Pulmonary artery endothelial cell (primary cell): Measurements from ENCODE around the gene ANKRD24. TPM values are rescaled to one million over a fixed set of nuclear protein-coding genes. Genes with fewer than 3 reads are reported as not detected.
"Not testable (repeated sequence)": the region's sequence is repeated elsewhere in the genome, so short reads cannot be mapped to it uniquely, and the experiment has no call there.

ENCODE experiments used
- DNase-seq: peaks from one replicate; pipeline ENCODE4 v3.0.0-alpha.2; 2011; ENCODE audit warnings: low read depth, low spot score
- total RNA-seq: library from RNA; depleted of rRNA; stranded (reverse); fragments of >200 nt; gene quantifications from 2 replicates; pipeline ENCODE4 v1.2.3, GENCODE V29; 2014

ANKRD24 gene
- total RNA-seq, 1 donor from 2014 or later: 0.07 TPM

DNA sequence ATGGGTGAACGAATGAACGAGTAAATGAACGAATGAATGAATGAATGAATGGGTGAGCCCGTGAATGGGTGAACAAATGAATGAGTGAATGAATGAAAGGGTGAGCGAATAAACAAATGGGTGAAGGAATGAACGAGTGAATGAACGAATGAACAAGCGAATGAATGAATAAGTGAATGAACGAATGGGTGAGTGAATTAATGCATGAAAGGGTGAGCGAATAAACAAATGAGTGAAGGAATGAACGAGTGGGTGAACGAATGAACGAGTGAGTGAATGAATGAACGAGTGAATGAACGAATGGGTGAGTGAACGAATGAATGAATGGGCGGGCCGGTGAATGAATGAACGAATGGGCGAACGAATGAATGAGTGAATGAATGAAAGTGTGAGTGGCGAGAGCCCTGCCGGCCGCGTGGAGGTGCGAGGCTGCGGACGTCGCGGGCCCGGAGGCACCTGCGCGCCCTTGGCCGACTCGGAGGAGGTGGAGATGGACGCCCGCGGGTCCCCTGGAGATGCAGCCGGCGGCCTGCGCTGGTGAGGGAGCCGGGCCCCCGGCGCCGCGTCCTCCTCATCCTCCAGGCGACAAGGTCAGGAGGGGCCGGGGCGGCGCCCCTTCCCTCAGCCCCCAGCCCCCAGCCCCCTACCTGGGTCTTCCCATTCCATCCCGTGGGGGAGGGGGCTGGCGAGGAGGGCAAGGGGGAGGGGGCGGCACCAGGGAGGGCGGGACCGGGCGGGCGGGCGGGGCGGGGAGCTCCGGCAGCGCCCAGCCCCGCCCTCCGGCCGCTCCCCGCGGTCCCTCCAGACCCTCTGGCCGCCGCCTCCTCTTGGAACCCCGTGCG lies 15.4 kb downstream of the ANKRD24 start:
- no peak for DNase-seq

DNA sequence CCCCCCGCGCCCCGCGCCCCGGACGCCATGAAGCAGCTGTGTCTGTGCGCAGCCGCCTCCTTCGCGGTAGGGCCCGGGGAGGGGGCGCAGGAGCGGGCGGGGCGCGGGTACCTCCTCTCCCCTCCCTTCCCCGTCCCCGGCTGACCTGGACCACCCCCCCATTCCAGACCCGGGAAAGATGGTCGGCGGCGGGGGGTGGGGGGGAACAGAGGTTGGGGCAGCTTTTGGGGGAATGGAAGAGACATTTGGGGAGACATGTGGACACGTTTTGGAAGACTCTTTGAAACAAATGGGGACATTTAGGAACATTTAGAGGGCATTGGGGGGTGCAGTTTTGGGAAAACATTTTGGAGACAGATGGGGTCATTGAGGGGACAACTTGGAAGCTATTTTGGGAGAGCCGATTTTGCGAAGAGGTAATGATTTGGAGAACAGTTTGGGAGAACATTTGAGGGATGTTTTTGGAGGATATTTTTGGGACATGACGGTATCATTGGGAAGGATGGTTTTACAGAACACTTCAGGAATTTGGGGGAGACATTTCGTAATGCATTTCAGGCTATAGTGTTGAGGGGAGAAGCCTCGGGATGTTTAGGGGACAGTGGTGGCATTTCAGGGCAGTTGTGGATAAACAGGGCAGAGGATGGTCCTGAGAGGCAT lies 16.1 kb downstream of the ANKRD24 start:
- no peak for DNase-seq

DNA sequence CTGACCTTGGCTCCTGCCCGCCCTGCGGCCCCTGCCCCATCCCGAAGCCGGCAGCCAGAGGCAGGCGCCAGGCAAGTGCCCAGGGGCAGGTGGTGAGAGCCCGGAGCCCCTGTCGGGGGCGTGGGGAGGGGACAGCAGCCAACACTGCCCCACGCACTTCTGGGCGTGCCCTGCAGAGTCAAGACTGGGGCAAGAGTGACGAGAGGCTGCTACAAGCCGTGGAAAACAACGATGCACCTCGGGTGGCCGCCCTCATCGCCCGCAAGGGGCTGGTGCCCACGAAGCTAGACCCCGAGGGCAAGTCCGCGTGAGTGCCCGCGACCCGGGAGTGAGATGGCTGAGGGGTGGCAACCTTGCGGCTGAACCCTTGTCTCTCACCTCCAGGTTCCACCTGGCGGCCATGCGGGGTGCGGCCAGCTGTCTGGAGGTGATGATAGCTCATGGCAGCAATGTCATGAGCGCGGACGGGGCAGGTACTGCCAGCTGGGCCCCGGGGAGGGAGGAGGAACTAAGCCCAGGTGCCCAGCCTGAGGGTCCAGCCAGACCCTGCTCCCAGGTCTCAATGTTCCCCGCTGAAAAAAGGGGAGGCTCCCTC lies 17.3 kb downstream of the ANKRD24 start:
- DNase-seq: no peak

DNA sequence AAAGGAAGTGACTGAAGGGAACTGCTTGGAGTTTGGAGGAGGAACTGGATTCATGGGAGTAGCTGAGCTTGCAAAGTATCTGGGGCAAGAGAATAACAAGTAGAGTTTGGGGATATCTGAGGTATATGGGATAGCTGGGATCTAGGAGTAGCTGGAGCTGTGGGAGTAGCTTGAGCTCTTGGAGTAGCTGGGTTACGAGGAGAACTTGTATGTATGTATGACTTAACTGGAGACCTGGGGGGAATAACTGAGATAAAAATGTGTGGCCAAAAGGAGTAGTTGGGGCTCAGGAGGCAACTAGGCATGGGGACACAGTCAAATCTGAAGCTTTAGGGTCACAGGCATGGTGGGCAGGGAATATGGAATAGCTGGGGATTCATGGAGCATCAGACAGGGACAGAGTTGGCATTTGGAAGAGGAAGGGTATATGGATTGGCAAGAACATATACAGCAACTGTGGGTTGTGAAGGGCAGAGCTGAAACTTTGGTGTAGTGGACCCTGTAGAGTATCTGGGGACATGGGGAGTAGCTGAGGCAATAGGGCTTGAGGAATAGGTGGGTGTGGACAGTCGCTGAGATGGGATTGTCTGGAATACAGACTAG lies 18.6 kb downstream of the ANKRD24 start:
- DNase-seq: no peak

DNA sequence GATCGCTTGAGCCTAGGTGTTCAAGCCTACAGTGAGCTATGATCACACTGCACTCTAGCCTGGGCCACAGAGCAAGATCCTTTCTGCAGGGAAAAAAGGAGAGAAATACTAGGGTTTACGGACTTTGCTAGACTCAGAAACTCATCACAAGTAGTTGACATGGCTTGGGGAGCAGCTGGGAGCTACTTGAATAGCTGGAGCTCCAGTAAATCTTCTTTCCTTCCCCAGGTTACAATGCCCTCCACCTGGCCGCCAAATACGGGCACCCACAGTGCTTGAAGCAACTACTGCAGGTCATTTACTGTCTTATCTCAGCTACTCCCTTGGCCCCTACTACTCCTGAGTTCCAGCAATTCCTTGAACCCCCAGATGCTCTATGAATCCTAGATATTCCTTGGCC lies 19.3 kb downstream of the ANKRD24 start:
- DNase-seq: no peak

DNA sequence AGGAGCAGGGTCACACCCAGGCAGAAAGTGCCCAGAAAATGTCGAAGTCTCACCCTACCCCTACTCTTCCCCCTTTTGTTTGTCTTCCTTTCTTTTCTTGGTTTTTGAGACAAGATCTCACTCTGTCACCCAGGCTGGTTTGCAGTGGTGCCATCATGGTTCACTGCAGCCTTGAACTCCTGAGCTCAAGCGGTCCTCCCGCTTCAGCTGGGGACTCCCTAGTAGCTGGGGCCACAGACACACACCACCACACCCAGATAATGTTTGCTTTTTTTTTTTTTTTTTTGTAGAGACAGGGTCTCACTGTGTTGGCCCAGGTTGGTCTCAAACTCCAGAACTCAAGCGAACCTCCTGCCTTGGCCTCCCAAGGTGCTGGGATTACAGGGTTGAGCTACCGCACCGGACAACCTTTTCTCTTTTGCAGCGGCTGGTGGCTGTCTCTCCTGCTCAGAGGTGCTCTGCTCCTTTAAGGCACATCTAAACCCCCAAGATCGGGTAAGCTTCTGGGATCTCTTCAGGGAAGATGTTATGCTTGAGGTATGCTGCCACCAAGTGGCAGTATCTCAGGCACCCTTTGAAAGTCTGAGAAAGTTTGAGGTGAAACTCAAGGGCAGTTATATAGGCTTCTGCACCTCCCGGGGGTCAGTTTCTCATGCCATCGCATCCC lies 24.5 kb downstream of the ANKRD24 start:
- no peak for DNase-seq

DNA sequence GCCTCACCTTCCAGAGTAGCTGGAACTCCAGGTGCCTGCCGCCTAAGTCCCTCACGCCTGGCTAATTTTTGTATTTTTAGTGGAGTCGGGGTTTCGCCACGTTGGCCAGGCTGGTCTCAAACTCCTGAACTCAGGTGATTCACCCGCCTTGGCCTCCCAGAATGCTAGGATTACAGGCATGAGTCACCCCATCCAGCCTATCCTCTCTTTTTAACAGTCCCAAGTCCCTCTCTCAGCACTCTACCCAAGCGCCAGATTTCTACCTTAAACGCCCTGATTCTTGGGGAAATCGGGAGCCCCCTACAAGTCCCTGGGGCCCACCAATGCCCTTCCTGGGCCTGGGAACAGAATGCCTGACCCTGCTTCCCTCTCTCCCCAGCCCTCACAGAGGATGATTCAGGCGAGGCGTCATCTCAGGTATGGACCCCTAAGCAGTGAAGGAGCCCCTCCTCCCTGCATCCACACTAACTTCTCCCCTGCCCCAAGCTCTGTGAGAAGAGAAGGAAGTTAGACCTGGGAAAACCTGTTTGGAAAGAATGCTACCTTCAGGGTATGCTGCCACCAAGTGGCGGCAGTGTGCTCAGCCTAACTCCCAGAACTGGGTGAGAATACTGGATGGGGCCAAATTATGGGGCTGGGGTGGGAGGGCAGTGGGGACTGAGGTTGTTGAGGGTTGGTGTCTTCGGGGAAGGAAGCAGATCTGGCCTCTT lies 26.1 kb downstream of the ANKRD24 start:
- no peak for DNase-seq

DNA sequence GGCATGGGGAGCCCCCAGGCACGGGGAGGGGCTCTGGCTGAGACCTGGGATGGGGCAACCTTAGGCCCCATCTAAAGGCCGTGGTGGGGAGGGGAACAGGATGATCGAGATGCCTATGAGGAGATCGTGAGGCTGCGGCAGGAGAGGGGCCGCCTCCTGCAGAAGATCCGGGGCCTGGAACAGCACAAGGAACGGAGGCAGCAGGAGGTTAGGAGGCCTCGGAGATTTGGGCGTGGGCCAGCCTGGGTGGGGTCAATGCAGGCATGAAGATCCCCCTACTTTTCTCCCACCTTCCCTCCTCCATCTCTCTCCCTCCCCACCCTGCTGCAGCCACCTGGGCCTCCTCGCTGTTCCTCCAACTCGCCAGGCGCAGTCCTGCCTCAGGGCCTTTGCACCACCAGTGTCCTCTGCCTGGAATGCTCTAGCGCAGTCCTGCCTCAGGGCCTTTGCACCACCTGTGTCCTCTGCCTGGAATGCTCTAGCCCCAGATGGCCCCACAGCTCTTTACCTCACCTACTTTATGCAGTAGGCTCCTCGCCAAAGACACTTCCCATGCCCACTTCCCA lies 27.8 kb downstream of the ANKRD24 start:
- no peak for DNase-seq

DNA sequence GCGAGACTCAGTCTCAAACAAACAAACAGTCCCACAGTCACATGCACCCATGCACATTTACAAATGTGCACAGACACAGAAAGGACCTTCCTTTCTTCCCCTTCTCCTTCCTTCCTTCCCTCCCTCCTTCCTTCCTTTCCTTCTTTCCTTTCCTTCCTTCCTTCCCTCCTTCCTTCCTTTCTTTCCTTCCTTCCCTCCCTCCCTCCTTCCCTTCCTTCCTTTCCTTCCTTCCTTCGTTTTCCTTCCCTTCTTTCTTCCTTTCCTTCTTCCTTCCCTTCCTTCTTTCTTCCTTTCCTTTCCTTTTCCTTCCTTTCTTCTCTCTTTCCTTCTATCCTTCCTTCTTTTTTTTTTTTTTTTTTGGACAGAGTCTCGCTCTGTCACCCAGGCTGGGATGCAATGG lies 30.6 kb downstream of the ANKRD24 start:
- no peak for DNase-seq

DNA sequence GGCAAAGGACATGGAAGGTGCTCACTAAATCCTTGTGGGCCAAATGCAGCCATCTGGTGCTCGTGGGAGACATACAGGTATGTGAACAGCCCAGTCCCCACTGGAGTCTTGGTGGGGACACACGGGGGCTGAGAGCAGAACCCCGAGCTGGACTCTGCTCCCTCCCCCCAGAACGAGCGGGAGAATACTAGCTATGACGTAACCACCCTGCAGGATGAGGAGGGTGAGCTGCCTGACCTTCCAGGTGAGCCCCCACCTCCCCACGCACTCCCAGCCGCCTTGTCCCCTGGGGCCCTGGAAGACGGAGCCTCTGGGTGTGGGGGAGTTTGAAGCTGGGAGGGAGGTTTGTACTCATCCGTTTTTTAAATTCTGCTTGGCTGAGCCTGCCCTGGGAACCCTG lies 33.3 kb downstream of the ANKRD24 start:
- DNase-seq: no peak

DNA sequence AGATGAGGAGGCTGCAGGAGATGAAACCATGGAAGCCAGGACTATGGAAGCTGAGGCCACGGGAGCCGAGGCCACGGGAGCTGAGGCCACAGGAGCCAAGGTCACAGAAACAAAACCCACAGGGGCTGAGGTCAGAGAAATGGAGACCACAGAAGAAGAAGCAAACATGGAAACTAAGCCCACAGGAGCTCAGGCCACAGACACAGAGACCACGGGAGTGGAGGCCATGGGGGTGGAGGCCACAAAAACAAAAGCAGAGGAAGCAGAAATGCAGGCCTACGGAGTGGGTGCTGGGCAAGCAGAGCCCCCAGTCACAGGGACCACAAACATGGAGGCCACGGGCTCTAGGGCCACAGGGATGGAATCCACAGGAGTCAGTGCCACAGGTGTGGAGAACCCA lies 34.4 kb downstream of the ANKRD24 start:
- no peak for DNase-seq

DNA sequence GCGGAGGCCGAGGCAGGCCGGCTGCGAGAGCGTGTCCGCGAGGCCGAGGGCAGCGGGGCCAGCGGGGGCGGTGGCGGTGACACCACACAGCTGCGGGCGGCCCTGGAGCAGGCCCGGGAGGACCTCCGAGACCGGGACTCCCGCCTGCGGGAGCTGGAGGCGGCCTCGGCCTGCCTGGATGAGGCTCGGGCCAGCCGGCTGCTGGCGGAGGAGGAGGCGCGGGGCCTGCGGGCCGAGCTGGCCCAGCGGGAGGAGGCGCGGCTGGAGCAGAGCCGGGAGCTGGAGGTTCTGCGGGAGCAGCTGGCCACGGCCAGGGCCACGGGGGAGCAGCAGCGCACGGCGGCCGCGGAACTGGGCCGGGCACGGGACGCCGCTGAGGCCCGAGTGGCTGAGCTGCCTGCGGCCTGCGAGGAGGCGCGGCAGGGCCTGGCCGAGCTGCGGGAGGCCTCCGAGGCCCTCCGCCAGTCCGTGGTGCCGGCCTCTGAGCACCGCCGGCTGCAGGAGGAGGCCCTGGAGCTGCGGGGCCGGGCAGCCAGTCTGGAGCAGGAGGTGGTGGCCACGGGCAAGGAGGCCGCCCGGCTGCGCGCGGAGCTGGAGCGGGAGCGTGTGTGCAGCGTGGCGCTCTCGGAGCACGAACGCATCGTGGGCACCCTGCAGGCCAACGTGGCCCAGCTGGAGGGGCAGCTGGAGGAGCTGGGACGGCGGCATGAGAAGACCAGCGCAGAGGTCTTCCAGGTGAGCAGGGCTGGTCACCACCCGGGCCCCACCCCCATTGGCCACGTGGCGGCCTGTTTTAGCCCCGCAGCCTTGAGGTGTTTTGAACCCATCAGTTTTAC lies 35.2 kb downstream of the ANKRD24 start:
- no peak for DNase-seq

DNA sequence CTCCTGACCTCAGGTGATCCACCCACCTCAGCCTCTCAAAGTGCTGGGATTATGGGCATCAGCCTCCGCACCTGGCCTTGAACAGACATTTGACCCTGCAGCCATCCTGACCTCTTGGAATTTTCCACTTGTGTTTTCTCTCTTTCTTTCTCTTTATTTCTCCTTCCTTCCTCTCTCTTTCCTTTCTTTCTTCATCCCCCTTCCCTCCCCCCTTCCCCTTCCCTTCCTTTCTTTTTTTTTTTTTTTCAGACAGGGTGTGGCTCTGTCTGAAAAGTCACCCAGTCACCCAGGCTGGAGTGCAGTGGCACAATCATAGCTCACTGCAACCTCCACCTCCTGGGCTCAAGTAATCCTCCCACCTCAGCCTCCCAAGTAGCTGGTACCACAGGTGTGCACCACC lies 36.0 kb downstream of the ANKRD24 start:
- DNase-seq: not testable (repeated sequence)

DNA sequence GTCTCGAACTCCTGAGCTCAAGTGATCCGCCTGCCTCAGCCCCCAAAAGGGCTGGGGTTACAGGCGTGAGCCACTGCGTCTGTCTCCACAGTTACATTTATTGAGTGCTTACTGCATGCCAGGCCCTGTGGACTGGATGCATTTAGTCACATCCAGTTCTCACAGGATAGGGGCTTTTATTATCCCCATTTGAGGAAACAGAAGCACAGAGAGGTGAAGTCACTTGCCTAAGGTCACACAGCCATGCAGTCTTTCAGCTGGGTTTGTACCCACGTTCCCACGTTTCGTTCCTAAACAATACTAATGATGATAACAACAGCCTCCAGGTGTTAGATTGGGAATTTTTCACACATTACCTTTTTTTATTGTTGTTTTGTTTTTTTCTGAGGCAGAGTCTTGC lies 37.7 kb downstream of the ANKRD24 start:
- no peak for DNase-seq

DNA sequence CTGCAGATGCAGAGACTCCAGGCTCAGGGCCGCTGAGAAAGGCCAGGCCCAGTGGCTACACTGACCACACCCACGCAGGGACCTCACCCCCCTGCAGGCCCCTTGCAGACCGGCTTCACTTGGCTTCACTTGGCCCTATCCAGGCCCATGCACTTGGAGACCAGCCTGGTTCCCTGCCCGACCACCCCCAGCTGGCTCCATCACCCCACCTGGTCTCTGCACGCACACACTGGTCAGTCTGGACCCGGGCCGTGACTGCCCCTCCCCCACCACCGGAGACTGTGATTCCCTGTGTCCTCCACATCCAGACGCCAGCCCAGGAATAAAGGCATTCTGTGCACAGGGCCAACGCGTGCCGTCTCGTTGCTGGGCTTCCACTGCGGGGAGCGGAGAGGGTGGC lies 42.0 kb downstream of the ANKRD24 start:
- no peak for DNase-seq

DNA sequence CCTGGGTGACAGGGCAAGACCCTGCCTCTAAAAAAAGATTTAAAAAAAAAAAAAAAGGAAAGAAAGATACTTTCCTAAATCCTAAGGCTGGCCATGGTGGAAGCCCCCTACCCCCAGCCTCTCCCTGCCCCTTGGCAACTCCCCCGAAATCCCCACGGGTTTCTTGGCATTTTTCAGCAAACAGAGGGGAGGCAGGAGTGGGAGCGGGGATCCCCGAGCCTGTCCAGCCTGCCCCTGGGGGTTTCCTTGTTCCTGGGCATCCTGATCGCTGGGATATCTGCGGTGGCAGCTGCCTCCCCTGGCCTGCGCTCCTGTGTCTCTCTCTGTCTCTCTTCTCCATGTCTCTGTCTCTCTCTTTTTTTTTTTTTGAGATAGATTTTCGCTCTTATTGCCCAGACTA lies 43.4 kb downstream of the ANKRD24 start:
- DNase-seq: no peak

DNA sequence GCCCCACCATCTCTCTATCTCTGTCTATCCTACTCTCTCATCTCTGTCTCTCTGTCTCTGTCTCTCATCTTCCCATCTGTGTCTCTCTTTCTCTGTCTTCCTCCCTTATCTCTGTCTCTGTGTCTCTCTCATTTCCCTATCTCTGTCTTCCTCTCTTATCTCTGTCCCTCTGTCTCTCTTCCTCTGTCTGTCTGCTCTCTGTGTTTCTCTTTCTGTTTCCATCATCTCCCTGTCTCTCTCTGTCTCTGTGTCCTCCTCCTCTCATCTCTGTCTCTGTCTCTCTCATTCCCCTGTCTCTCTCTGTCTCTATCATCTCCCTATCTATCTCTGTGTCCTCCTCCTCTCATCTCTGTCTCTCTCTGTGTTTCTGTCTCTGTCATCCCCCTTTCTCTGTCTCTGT lies 45.3 kb downstream of the ANKRD24 start:
- no peak for DNase-seq

DNA sequence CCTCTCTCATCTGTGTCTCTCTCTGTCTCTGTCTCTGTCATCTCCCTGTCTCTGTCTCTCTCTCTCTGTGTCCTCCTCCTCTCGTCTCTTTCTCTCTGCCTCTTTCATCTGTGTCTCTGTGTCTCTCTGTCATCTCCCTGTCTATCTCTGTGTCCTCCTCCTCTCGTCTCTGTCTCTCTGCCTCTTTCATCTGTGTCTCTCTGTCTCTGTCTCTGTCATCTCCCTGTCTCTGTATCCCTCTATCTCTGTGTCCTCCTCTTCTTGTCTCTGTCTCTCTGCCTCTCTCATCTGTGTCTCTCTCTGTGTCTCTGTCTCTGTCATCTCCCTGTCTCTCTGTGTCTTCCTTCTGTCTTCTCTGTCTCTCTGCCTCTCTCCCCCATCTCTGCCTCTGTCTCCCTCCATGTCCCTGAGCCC lies 46.3 kb downstream of the ANKRD24 start:
- DNase-seq: no peak

DNA sequence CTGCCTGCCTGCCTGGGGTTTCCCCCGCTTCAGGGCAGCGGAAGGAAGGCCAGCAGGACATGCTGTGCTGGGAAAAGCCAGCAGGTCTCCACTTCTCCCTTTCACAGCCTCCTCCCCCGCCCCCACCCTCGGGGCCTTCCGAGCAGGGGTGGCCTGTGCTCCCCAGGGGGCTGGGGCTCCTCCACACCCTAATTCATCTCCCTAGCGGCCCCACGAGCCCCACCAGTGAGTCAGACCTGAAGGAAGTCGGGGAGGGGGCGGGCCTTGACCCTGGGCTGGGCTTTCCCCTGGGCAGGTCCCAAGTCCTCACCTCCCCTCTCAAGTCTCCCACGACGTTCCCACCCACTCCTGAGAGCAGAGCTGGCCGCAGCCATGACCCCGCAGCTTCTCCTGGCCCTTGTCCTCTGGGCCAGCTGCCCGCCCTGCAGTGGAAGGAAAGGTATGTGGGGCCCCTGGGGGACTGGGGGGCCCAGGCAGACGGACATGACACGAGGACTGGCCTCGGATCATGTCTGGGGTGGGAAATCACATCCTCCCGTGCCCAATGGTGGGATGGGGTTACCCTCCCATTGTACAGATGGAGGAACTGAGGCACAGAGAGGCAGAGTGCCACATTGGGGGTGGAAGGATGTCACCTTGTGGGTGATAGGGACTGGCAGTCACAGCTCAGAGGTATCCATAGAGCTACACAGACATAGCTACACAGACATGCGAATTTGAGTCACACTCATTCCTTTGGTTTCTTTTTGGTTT lies 46.9 kb downstream of the ANKRD24 start, which contains the start of gene EBI3:
Gene EBI3 (plus strand): TSS at position 345 of the 753 bp plus-strand sequence. CDS start 28 bp downstream, at position 373.
- DNase-seq: no peak
